Measurements from ENCODE around the gene FDPS. TPM values are rescaled to one million over a fixed set of nuclear protein-coding genes. Genes with fewer than 3 reads are reported as not detected.

Gene FDPS
- total RNA-seq, 1 donor from 2014 or later: 215 TPM

DNA sequence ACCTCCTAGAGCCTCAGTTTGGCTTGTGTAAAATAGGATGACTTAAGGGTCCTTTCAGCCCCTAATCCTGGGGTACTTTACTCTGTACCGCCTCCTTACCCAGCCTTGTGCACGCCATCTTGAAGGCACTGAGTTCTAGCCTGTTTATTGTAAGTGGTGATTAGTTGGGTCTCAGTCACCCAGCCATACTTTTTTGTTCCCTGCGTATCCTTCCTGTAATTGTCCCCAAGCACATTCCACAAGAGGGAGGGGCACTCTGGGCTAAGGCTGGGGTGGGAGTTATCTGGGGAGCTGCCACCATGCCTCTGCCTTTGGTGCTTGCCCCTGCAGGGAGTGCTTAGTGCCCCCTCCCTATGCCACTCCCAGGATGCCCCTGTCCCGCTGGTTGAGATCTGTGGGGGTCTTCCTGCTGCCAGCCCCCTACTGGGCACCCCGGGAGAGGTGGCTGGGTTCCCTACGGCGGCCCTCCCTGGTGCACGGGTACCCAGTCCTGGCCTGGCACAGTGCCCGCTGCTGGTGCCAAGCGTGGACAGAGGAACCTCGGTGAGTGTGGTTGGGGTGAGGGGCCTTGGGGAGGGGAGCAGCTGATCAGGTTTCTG lies 856 bp downstream of the FDPS start:
- no peaks in the 10 kb centered on the region for H3K9me3 ChIP-seq (ENCODE audit: low read depth)
- H3K9ac ChIP-seq: peak overlapping the region; percentile 93
- H4K20me1 ChIP-seq (ENCODE audit: low read depth): peaks cover 43% of the 10 kb centered on the region
- no peaks in the 10 kb centered on the region for H3K27me3 ChIP-seq
- H3K9me3 Mint-ChIP-seq: no peaks in the 10 kb centered on the region
- peak overlapping the region; percentile 87 for H3K4me3 ChIP-seq
- peak overlapping the region; percentile 78 for H3K27ac ChIP-seq
- peaks cover 52% of the 10 kb centered on the region for H3K4me1 Mint-ChIP-seq
- H3K27me3 Mint-ChIP-seq (ENCODE audit: insufficient read depth, low read depth): peaks cover 12% of the 10 kb centered on the region
- H2AFZ ChIP-seq (replicated peaks): no peak overlapping the region
- peaks cover 14% of the 10 kb centered on the region for H3K4me1 ChIP-seq
- peak overlapping the region; percentile 93 for H3K4me2 ChIP-seq
- H3K79me2 ChIP-seq (ENCODE audit: low read depth): peaks cover 43% of the 10 kb centered on the region
- peaks cover 22% of the 10 kb centered on the region for H3F3A ChIP-seq (ENCODE audit: low read depth)
- H3K27ac Mint-ChIP-seq: peak overlapping the region; percentile 98
- peak overlapping the region; percentile 99 for H3K4me3 Mint-ChIP-seq
- peak; percentile 43 for DNase-seq (ENCODE audit: low spot score)
- TF ChIP-seq, protein P1, sequence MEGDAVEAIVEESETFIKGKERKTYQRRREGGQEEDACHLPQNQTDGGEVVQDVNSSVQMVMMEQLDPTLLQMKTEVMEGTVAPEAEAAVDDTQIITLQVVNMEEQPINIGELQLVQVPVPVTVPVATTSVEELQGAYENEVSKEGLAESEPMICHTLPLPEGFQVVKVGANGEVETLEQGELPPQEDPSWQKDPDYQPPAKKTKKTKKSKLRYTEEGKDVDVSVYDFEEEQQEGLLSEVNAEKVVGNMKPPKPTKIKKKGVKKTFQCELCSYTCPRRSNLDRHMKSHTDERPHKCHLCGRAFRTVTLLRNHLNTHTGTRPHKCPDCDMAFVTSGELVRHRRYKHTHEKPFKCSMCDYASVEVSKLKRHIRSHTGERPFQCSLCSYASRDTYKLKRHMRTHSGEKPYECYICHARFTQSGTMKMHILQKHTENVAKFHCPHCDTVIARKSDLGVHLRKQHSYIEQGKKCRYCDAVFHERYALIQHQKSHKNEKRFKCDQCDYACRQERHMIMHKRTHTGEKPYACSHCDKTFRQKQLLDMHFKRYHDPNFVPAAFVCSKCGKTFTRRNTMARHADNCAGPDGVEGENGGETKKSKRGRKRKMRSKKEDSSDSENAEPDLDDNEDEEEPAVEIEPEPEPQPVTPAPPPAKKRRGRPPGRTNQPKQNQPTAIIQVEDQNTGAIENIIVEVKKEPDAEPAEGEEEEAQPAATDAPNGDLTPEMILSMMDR (IDR thresholded peaks at IDR 0.05): no peak
- no peak for TF ChIP-seq EZH2 (IDR thresholded peaks at IDR 0.05)
- TF ChIP-seq EZH2phosphoT487 (IDR thresholded peaks at IDR 0.05): no peak
- H3K36me3 ChIP-seq: no peaks in the 10 kb centered on the region
- H3K36me3 Mint-ChIP-seq: peaks cover 23% of the 10 kb centered on the region

DNA sequence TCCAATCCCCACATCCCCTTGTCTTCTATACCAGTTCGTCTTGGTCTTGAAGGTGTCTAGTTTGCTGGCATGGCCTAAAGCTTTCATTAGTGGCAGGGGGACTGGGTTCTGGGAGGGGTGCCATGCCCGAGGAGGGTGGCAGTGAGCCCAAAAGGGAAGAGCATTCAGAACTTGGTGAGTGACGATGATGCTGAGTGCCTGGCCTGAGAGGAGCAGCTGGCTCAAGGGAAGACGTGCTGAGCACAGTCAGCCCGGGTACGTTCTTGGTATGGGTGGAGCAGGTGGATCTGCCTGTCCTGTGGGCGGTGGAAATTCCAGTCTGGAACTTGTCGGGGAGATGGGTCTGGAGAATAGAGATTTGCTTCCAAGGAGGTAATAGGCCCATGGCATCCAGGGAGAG lies 4.6 kb downstream of the FDPS start:
- Histone ChIP-seq H3K27ac (no peak overlapping the region), H3K36me3 (no peaks in the 10 kb centered on the region), H4K20me1 (ENCODE audit: low read depth) (peaks cover 57% of the 10 kb centered on the region), H3K4me2 (no peak overlapping the region), H3K27me3 (no peaks in the 10 kb centered on the region), H3K9ac (no peak overlapping the region), H3K4me1 (peaks cover 14% of the 10 kb centered on the region), H3F3A (ENCODE audit: low read depth) (peaks cover 33% of the 10 kb centered on the region), H2AFZ (replicated peaks) (no peak overlapping the region), H3K9me3 (ENCODE audit: low read depth) (no peaks in the 10 kb centered on the region), H3K79me2 (ENCODE audit: low read depth) (peaks cover 43% of the 10 kb centered on the region), H3K4me3 (no peak overlapping the region)
- peaks cover 5% of the 10 kb centered on the region for H3K27me3 Mint-ChIP-seq (ENCODE audit: insufficient read depth, low read depth)
- no peaks in the 10 kb centered on the region for H3K9me3 Mint-ChIP-seq
- TF ChIP-seq EZH2 (IDR thresholded peaks at IDR 0.05) (no peak), EZH2phosphoT487 (IDR thresholded peaks at IDR 0.05) (no peak)
- H3K4me3 Mint-ChIP-seq: peak overlapping the region; percentile 57
- H3K36me3 Mint-ChIP-seq: peaks cover 39% of the 10 kb centered on the region
- no peak overlapping the region for H3K27ac Mint-ChIP-seq
- H3K4me1 Mint-ChIP-seq: peaks cover 29% of the 10 kb centered on the region
- DNase-seq (ENCODE audit: low spot score): no peak

DNA sequence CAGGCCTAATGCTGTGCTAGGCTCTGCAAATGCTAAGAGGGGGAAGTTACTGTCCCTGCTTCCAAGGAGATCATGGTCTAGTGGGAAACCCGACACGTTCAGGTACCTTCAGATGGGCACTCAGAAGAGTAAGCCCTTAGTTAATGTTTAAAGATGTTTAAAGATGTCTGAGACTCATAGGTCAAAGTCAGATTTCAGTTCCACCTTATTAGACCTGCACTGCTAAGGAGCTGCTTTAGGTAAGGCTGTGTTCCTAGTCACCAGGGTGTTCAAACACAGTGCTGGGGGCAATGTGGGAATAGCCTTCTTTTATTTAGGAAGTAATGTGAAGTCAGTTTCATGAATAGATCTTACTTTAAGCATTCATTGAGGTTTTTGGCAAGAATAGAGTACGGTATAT lies 8.3 kb downstream of the FDPS start:
- TF ChIP-seq, protein P1 (IDR thresholded peaks at IDR 0.05): no peak
- TF ChIP-seq EZH2phosphoT487 (IDR thresholded peaks at IDR 0.05): no peak
- no peaks in the 10 kb centered on the region for H3K9me3 ChIP-seq (ENCODE audit: low read depth)
- no peaks in the 10 kb centered on the region for H3K36me3 ChIP-seq
- peaks cover 63% of the 10 kb centered on the region for H3F3A ChIP-seq (ENCODE audit: low read depth)
- H3K4me1 ChIP-seq: peaks cover 13% of the 10 kb centered on the region
- no peak overlapping the region for H3K9ac ChIP-seq
- Mint-ChIP-seq H3K9me3 (no peaks in the 10 kb centered on the region), H3K27me3 (ENCODE audit: insufficient read depth, low read depth) (peaks cover 6% of the 10 kb centered on the region), H3K36me3 (peaks cover 43% of the 10 kb centered on the region), H3K4me1 (peaks cover 29% of the 10 kb centered on the region), H3K27ac (no peak overlapping the region), H3K4me3 (no peak overlapping the region)
- H4K20me1 ChIP-seq (ENCODE audit: low read depth): peaks cover 63% of the 10 kb centered on the region
- H3K79me2 ChIP-seq (ENCODE audit: low read depth): peaks cover 16% of the 10 kb centered on the region
- no peak overlapping the region for H2AFZ ChIP-seq (replicated peaks)
- no peaks in the 10 kb centered on the region for H3K27me3 ChIP-seq
- H3K4me3 ChIP-seq: no peak overlapping the region
- no peak overlapping the region for H3K27ac ChIP-seq
- H3K4me2 ChIP-seq: no peak overlapping the region
- DNase-seq (ENCODE audit: low spot score): no peak

DNA sequence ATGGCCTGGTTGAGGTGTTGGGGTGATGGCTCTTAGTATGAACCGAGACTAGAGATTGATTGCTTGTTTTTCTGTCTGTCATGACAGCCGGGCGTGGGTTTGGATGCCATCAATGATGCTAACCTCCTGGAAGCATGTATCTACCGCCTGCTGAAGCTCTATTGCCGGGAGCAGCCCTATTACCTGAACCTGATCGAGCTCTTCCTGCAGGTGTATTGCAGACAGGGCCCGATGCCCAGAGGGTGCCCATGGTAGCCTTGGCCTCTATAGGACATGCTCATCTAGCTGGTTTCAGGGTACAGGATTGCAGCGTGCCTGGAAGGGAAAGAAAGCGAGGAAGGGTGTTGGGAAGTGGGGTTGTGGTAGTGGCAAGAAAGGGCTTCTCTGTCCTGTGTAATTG lies 9.4 kb downstream of the FDPS start:
- Histone ChIP-seq H3K36me3 (no peaks in the 10 kb centered on the region), H3K4me2 (no peak overlapping the region), H3F3A (ENCODE audit: low read depth) (peaks cover 74% of the 10 kb centered on the region), H3K27ac (no peak overlapping the region), H4K20me1 (ENCODE audit: low read depth) (peaks cover 59% of the 10 kb centered on the region), H3K4me1 (peaks cover 19% of the 10 kb centered on the region), H3K9ac (no peak overlapping the region), H3K79me2 (ENCODE audit: low read depth) (peaks cover 14% of the 10 kb centered on the region), H3K27me3 (no peaks in the 10 kb centered on the region), H2AFZ (replicated peaks) (no peak overlapping the region), H3K9me3 (ENCODE audit: low read depth) (no peaks in the 10 kb centered on the region), H3K4me3 (no peak overlapping the region)
- peaks cover 35% of the 10 kb centered on the region for H3K36me3 Mint-ChIP-seq
- no peak overlapping the region for H3K27ac Mint-ChIP-seq
- no peak for DNase-seq (ENCODE audit: low spot score)
- TF ChIP-seq EZH2phosphoT487 (IDR thresholded peaks at IDR 0.05) (no peak), EZH2 (IDR thresholded peaks at IDR 0.05) (no peak)
- TF ChIP-seq, protein P1 (IDR thresholded peaks at IDR 0.05): no peak
- H3K4me3 Mint-ChIP-seq: no peak overlapping the region
- peaks cover 30% of the 10 kb centered on the region for H3K4me1 Mint-ChIP-seq
- no peaks in the 10 kb centered on the region for H3K9me3 Mint-ChIP-seq
- H3K27me3 Mint-ChIP-seq (ENCODE audit: insufficient read depth, low read depth): peaks cover 3% of the 10 kb centered on the region

All from neural progenitor cell (in vitro differentiated cells).